HepG2 (cell line): ENCODE results near the gene PAN3. TPM values are rescaled to one million over a fixed set of nuclear protein-coding genes. Genes with fewer than 3 reads are reported as not detected.

ENCODE experiments used
- ATAC-seq: fragments of 200-7000 bp; cut with Tn5 transposase; 3 replicates; pipeline ENCODE4 v1.9.1; 2020; ENCODE audit warnings: mild to moderate bottlenecking, moderate library complexity
- BruUV-seq: library from RNA; stranded (reverse); fragments of 400-500 nt; replicated peaks from 2 replicates; lab custom pipeline; 2021; lab: Mats Ljungman, UMichigan
- CTCF ChIA-PET: fragments of 300-600 bp; formaldehyde crosslinking; extraction: SDS; loops from one replicate; lab custom pipeline; 2021; ENCODE audit warnings: low total read pairs, inconsistent platforms, low intra/inter-chr PET ratio; lab: Yijun Ruan, JAX
- POLR2A ChIA-PET: fragments of 350-600 bp; sonication (Branson Sonifier 250); formaldehyde crosslinking; loops from one replicate; lab custom pipeline; 2020; ENCODE audit warnings: antibody characterized with exemption, inconsistent platforms; lab: Yijun Ruan, JAX
- DNase-seq: peaks from one replicate; pipeline ENCODE4 v3.0.0-alpha.2; 2015; ENCODE audit warnings: low spot score
- FAIRE-seq: peaks from 3 replicates; lab custom pipeline; 2011; peaks lifted over from hg19 to GRCh38; lab: Jason Lieb, UNC
- H2AFZ ChIP-seq: one replicate; pipeline ENCODE4 v1.6.1; 2011; ENCODE audit warnings: low read length, inconsistent platforms
- H3K27ac ChIP-seq: fragments of 300-600 bp; 3 replicates; pipeline ENCODE4 v1.8.0; 2011; ENCODE audit warnings: mixed run types, mild to moderate bottlenecking, mixed read lengths, low read length, inconsistent platforms; ENCODE audit not compliant: insufficient read depth; ENCODE audit errors: extremely low read length
- H3K27me3 ChIP-seq, 2 experiments: fragments of 200-600 bp in 1 of 2; 2 replicates in 1 of 2; 3 replicates in 1 of 2; pipeline versions ENCODE4 v1.6.0 to v1.8.0; 2011; ENCODE audit warnings: low read length in 2 of 2, mild to moderate bottlenecking in 2 of 2, moderate library complexity in 2 of 2, inconsistent platforms in 1 of 2; ENCODE audit not compliant: insufficient read depth in 2 of 2, control insufficient read depth in 1 of 2
- H3K36me3 ChIP-seq, 2 experiments: fragments of 200-600 bp in 1 of 2; replicated peaks in 1 of 2; 2 replicates in 1 of 2; 3 replicates in 1 of 2; pipeline versions ENCODE4 v1.5.1 to v1.8.0; 2011; ENCODE audit warnings: low read length in 2 of 2, inconsistent platforms in 1 of 2; ENCODE audit not compliant: insufficient read depth in 2 of 2, control insufficient read depth in 1 of 2
- H3K4me1 ChIP-seq: 2 replicates; pipeline ENCODE4 v1.5.1; 2012; ENCODE audit warnings: low read length, inconsistent platforms; ENCODE audit not compliant: insufficient read depth
- H3K4me2 ChIP-seq: 2 replicates; pipeline ENCODE4 v1.6.0; 2011; ENCODE audit warnings: low read depth, low read length, inconsistent platforms
- H3K4me3 ChIP-seq, 3 experiments: fragments of 200-600 bp in 1 of 3; sonication (generic), shearing (Covaris generic) in 1 of 3; replicated peaks in 1 of 3; 2 replicates each; pipeline ENCODE4 v1.5.1; 2011 to 2016; ENCODE audit warnings: low read length in 3 of 3, inconsistent platforms in 2 of 3, low read depth in 2 of 3, mild to moderate bottlenecking in 2 of 3, control low read depth in 1 of 3, mixed read lengths in 1 of 3; ENCODE audit not compliant: insufficient read depth in 1 of 3
- H3K79me2 ChIP-seq: one replicate; pipeline ENCODE4 v1.6.1; 2011; ENCODE audit warnings: low read length, inconsistent platforms; ENCODE audit not compliant: insufficient read depth
- H3K9ac ChIP-seq: 2 replicates; pipeline ENCODE4 v1.6.0; 2011; ENCODE audit warnings: mild to moderate bottlenecking, low read depth, low read length, inconsistent platforms; ENCODE audit not compliant: insufficient read depth
- H3K9me3 ChIP-seq: 2 replicates; pipeline ENCODE4 v1.5.1; 2012; ENCODE audit warnings: mild to moderate bottlenecking, low read length
- H4K20me1 ChIP-seq: 2 replicates; pipeline ENCODE4 v1.6.0; 2011; ENCODE audit warnings: inconsistent platforms, mild to moderate bottlenecking, low read length, moderate library complexity; ENCODE audit not compliant: insufficient read depth
- FOXP1 ChIP-seq, 2 experiments: fragments of 450-650 bp in 1 of 2; IDR thresholded peaks; 2 replicates each; pipeline ENCODE4 v1.6.1; 2017 to 2018; ENCODE audit warnings: antibody characterized with exemption in 1 of 2
- GFI1 ChIP-seq: sonication (generic); formaldehyde crosslinking; IDR thresholded peaks from 2 replicates; pipeline ENCODE4 v1.5.0; 2020; ENCODE audit warnings: missing genetic modification reagents, mild to moderate bottlenecking, borderline replicate concordance
- MAFF ChIP-seq: IDR thresholded peaks from 2 replicates; pipeline ENCODE4 v1.6.1; 2011; ENCODE audit warnings: low read depth, low read length, improper control_type of control experiment
- MXD3 ChIP-seq: IDR thresholded peaks from 2 replicates; pipeline ENCODE4 v1.6.1; 2016; ENCODE audit warnings: mild to moderate bottlenecking, missing biosample characterization, missing genetic modification reagents
- SNAI1 ChIP-seq: sonication (generic); formaldehyde crosslinking; IDR thresholded peaks from 2 replicates; pipeline ENCODE4 v1.5.0; 2020; ENCODE audit warnings: mild to moderate bottlenecking, missing genetic modification reagents, borderline replicate concordance
- XBP1 ChIP-seq: sonication (generic); formaldehyde crosslinking; IDR thresholded peaks from 2 replicates; pipeline ENCODE4 v1.5.0; 2020; ENCODE audit warnings: missing genetic modification reagents
- ZNF782 ChIP-seq: sonication (generic); formaldehyde crosslinking; IDR thresholded peaks from 2 replicates; pipeline ENCODE4 v1.4.0; 2020; ENCODE audit warnings: missing genetic modification reagents, mild to moderate bottlenecking, borderline replicate concordance
- whole genome bisulfite sequencing: methylation state at CpG from one replicate; pipeline ENCODE4 v1.1.6; 2017; ENCODE audit warnings: low lambda C conversion rate; 5-methylcytosine and 5-hydroxymethylcytosine counted together
- in situ Hi-C: cut with HindIII; loops from 2 replicates; pipeline ENCODE4 v1.10.0; 2017; ENCODE audit warnings: low pct_unique_long_range_greater_than_20kb; ENCODE audit not compliant: extremely low pct_ligation_motif_present
- intact Hi-C: fragments of 100-400 bp; cut with micrococcal nuclease; formaldehyde crosslinking; loops from one replicate; pipeline ENCODE4 v1.10.0; 2022; ENCODE audit not compliant: unreplicated experiment
- polyA plus RNA-seq, 8 experiments: library from polyadenylated mRNA; depleted of rRNA in 3 of 8; stranded (reverse) in 7 of 8; unstranded in 1 of 8; fragments of >200 nt; fragmentation: Illumina TruSeq in 4 of 8; extraction: Trizol in 4 of 8; gene quantifications; 2 replicates each; pipeline versions ENCODE4 v1.2.1 to v1.2.3, GENCODE V29; 2011 to 2016; ENCODE audit warnings: low read depth in 4 of 8, missing spikeins in 1 of 8, mixed read lengths in 1 of 8; ENCODE audit not compliant: insufficient read depth in 1 of 8
- total RNA-seq, 5 experiments: library from RNA; depleted of rRNA; stranded (reverse); fragments of >200 nt; fragmentation: Illumina TruSeq; extraction: Trizol; gene quantifications; 2 replicates each; pipeline ENCODE4 v1.2.3, GENCODE V29; 2016; ENCODE audit warnings: low read depth in 1 of 5
- TF ChIP-seq, protein P1 (sequence below): sonication (generic); formaldehyde crosslinking; IDR thresholded peaks from one replicate; pipeline ENCODE4 v1.5.1; 2020; ENCODE audit warnings: mild to moderate bottlenecking, missing genetic modification reagents; ENCODE audit errors: not compliant biosample characterization
- TF ChIP-seq, protein P2 (sequence below): sonication (generic); formaldehyde crosslinking; IDR thresholded peaks from 2 replicates; pipeline ENCODE4 v1.5.1; 2020; ENCODE audit warnings: mild to moderate bottlenecking, missing genetic modification reagents, borderline replicate concordance
- TF ChIP-seq, protein P3 (sequence below): sonication (generic); formaldehyde crosslinking; IDR thresholded peaks from 2 replicates; pipeline ENCODE4 v1.5.0; 2020; ENCODE audit warnings: mild to moderate bottlenecking, missing genetic modification reagents

PAN3 gene
- total and polyA plus RNA-seq, 2 of the 13 experiments (the other 11 are each of a cell fraction or from before 2014, with no cell fraction given): 9.7 to 10.6 TPM

DNA sequence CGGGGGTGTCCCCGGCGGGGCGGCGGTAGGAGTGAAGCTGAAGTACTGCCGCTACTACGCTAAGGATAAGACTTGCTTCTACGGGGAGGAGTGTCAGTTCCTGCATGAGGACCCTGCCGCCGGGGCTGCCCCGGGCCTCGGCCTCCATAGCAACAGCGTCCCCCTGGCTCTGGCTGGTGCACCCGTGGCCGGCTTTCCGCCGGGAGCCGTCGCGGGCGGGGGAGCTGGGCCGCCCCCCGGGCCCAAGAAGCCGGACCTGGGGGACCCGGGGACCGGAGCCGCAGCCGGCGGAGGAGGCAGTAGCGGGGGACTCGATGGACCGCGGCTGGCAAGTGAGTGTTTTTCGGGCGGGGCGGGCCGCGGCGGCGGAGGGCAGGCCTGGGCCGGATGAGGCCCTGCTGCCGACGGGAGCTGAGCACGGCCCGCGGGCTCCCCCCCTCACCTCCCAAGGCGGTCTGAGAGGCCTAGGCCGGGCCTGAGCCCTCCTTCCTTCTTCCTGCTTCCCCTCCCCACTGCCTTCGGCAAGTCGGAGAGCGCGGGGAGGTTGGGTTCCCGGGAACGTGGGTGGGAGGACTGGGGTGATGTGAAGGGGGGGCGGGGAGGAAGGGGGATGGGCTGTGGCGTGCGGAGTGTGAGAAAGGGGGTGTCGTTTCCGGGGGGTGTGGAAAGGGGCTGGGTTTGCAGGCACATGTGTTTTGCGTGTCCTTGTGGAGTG is 568 bp downstream of the PAN3 start:
- DNase-seq (peak; percentile 75), FAIRE-seq (no peak), ATAC-seq (peak; percentile 85)
- Histone ChIP-seq H3K27ac (peak overlapping the region; percentile 97), H3K79me2 (peaks cover 53% of the 10 kb centered on the region), H3K4me2 (peak overlapping the region; percentile 82), H3K4me3 (peak overlapping the region; percentile 85 to 98 (median 90)), H3K36me3 (no peaks in the 10 kb centered on the region), H3K9me3 (no peaks in the 10 kb centered on the region), H3K27me3 (no peaks in the 10 kb centered on the region), H3K4me1 (peaks cover 41% of the 10 kb centered on the region), H2AFZ (no peak overlapping the region), H4K20me1 (peaks cover 35% of the 10 kb centered on the region), H3K9ac (peak overlapping the region; percentile 87)
- CTCF ChIA-PET: no interaction called here
- intact Hi-C loops: no loop called here
- POLR2A ChIA-PET: interaction anchor here (0.6 kb wide), 1 partner anchor 1917 kb away, joined by 4 read pairs; the partner anchor contains the start of gene RNF6
- TSS peak; percentile 8 for BruUV-seq
- in situ Hi-C loops: no loop called here
- 1% methylated on average over 10 of the region's 60 CpGs for WGBS
- TF ChIP-seq MXD3 (CRISPR knock-in tag): no peak; the same call in 1 of the 2 replicates
- TF ChIP-seq, protein P1, sequence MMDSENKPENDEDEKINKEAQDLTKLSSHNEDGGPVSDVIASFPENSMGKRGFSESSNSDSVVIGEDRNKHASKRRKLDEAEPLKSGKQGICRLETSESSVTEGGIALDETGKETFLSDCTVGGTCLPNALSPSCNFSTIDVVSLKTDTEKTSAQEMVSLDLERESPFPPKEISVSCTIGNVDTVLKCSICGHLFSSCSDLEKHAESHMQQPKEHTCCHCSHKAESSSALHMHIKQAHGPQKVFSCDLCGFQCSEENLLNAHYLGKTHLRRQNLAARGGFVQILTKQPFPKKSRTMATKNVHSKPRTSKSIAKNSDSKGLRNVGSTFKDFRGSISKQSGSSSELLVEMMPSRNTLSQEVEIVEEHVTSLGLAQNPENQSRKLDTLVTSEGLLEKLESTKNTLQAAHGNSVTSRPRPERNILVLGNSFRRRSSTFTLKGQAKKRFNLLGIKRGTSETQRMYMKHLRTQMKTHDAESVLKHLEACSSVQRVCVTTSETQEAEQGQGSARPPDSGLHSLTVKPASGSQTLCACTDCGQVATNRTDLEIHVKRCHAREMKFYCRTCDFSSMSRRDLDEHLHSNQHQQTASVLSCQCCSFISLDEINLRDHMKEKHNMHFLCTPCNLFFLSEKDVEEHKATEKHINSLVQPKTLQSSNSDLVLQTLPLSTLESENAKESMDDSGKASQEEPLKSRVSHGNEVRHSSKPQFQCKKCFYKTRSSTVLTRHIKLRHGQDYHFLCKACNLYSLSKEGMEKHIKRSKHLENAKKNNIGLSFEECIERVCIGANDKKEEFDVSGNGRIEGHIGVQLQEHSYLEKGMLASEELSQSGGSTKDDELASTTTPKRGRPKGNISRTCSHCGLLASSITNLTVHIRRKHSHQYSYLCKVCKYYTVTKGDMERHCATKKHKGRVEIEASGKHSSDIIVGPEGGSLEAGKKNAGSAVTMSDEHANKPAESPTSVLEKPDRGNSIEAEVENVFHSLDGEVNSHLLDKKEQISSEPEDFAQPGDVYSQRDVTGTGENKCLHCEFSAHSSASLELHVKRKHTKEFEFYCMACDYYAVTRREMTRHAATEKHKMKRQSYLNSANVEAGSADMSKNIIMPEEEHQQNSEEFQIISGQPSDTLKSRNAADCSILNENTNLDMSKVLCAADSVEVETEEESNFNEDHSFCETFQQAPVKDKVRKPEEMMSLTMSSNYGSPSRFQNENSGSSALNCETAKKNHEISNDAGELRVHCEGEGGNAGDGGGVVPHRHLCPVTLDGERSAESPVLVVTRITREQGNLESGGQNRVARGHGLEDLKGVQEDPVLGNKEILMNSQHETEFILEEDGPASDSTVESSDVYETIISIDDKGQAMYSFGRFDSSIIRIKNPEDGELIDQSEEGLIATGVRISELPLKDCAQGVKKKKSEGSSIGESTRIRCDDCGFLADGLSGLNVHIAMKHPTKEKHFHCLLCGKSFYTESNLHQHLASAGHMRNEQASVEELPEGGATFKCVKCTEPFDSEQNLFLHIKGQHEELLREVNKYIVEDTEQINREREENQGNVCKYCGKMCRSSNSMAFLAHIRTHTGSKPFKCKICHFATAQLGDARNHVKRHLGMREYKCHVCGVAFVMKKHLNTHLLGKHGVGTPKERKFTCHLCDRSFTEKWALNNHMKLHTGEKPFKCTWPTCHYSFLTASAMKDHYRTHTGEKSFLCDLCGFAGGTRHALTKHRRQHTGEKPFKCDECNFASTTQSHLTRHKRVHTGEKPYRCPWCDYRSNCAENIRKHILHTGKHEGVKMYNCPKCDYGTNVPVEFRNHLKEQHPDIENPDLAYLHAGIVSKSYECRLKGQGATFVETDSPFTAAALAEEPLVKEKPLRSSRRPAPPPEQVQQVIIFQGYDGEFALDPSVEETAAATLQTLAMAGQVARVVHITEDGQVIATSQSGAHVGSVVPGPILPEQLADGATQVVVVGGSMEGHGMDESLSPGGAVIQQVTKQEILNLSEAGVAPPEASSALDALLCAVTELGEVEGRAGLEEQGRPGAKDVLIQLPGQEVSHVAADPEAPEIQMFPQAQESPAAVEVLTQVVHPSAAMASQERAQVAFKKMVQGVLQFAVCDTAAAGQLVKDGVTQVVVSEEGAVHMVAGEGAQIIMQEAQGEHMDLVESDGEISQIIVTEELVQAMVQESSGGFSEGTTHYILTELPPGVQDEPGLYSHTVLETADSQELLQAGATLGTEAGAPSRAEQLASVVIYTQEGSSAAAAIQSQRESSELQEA (CRISPR knock-in tag): no peak
- TF ChIP-seq, protein P2, sequence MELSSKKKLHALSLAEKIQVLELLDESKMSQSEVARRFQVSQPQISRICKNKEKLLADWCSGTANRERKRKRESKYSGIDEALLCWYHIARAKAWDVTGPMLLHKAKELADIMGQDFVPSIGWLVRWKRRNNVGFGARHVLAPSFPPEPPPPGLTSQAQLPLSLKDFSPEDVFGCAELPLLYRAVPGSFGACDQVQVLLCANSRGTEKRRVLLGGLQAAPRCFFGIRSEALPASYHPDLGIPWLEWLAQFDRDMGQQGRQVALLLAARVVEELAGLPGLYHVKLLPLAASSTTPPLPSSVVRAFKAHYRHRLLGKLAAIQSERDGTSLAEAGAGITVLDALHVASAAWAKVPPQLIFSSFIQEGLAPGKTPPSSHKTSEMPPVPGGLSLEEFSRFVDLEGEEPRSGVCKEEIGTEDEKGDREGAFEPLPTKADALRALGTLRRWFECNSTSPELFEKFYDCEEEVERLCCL (CRISPR knock-in tag): no peak
- no peak for TF ChIP-seq ZNF782 (CRISPR knock-in tag)
- TF ChIP-seq FOXP1 (IDR thresholded peaks at IDR 0.05): no peak
- no peak for TF ChIP-seq FOXP1 (CRISPR knock-in tag; IDR thresholded peaks at IDR 0.05)
- no peak for TF ChIP-seq XBP1 (CRISPR knock-in tag)
- no peak for TF ChIP-seq MAFF
- TF ChIP-seq GFI1 (CRISPR knock-in tag): no peak
- no peak for TF ChIP-seq SNAI1
- TF ChIP-seq, protein P3, sequence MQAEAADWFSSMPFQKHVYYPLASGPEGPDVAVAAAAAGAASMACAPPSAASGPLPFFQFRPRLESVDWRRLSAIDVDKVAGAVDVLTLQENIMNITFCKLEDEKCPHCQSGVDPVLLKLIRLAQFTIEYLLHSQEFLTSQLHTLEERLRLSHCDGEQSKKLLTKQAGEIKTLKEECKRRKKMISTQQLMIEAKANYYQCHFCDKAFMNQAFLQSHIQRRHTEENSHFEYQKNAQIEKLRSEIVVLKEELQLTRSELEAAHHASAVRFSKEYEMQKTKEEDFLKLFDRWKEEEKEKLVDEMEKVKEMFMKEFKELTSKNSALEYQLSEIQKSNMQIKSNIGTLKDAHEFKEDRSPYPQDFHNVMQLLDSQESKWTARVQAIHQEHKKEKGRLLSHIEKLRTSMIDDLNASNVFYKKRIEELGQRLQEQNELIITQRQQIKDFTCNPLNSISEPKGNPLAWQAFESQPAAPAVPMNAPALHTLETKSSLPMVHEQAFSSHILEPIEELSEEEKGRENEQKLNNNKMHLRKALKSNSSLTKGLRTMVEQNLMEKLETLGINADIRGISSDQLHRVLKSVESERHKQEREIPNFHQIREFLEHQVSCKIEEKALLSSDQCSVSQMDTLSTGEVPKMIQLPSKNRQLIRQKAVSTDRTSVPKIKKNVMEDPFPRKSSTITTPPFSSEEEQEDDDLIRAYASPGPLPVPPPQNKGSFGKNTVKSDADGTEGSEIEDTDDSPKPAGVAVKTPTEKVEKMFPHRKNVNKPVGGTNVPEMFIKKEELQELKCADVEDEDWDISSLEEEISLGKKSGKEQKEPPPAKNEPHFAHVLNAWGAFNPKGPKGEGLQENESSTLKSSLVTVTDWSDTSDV: no peak
